HG03565 (cell line): Measurements from ENCODE around the gene SKIDA1.
"Not testable (repeated sequence)": the region's sequence is repeated elsewhere in the genome, so short reads cannot be mapped to it uniquely, and the experiment has no call there.

Experiments used
- ATAC-seq: cut with Tn5 transposase; IDR thresholded peaks from one replicate; pipeline ENCODE4 v1.9.1; 2021; ENCODE audit warnings: mild to moderate bottlenecking, moderate library complexity; ENCODE audit not compliant: unreplicated experiment

The SKIDA1 gene

DNA sequence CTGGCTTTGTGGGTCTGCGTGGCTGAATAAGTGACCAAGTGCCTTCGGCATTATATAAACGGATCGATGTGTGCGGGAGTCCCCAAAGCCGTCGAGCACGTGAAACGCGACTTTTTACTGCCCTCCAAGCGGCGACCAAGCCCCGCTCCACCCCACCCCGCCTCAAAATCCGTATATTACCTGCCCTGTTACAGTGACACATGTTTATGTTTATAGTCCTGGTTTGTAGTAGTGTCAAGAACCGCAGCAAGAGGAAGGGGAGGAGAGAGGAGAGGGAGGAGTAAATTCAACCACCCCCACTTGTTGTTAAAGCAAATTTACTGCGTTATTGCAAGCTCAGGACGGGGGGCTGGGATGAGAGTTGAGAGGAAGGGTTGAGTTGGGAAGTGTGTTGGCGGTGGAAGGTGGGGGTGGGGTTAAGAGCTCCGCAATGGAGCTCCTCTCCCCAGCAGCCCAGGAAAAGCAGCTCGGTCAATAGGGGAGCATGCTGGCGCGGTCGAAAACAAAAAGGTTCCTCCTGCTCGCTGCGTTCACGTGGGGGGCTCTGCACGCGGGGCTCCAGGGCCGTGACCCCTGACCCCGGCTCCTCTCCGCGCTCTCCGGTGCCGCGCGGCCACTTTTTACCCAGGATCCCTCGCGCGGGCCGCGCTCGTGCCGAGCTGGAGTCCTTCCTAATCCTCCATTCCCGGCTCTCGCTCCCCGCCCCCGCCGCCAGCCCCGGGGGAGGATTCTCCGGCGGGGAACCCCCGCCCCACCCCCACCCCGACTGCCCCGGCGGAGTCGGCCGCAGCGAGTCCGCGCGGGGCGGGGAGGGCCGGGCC, at the start of gene SKIDA1:
Gene SKIDA1, minus strand, starts transcription at position 316 of the 821 bp plus-strand sequence. CDS start 7,860 bp downstream, outside the sequence.
- no peak for ATAC-seq

DNA sequence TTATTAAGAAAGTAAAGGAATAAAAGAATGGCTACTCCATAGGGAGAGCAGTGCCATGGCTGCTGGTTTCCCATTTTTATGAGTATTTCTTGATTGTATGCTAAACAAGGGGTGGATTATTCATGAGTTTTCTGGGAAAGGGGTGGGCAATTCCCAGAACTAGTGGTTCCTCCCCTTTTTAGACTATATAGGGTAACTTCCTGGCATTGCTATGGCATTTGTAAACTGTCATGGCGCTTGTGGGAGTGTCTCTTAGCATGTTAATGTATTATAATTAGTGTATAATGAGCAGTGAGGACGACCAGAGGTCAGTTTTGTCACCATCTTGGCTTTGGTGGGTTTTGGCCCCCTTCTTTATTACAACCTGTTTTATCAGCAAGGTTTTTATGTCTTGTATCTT, 49.0 kb upstream of the SKIDA1 start:
- not testable (repeated sequence) for ATAC-seq

DNA sequence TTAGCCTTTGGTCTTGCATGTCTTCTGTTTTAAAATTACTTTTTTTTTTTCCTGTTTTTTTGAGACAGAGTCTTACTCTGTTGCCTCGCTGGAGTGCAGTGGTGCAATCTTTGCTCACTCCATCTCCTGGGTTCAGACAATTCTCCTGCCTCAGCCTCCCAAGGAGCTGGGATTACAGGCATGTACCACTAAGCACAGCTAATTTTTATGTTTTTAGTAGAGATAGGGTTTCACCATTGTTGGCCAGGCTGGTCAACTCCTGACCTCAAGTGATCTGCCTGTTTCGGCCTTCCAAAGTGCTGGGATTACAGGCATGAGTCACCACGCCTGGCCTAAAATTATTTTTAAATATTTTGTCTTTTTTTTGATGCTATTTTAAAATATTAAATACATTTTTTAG, 47.1 kb upstream of the SKIDA1 start:
- no peak for ATAC-seq

DNA sequence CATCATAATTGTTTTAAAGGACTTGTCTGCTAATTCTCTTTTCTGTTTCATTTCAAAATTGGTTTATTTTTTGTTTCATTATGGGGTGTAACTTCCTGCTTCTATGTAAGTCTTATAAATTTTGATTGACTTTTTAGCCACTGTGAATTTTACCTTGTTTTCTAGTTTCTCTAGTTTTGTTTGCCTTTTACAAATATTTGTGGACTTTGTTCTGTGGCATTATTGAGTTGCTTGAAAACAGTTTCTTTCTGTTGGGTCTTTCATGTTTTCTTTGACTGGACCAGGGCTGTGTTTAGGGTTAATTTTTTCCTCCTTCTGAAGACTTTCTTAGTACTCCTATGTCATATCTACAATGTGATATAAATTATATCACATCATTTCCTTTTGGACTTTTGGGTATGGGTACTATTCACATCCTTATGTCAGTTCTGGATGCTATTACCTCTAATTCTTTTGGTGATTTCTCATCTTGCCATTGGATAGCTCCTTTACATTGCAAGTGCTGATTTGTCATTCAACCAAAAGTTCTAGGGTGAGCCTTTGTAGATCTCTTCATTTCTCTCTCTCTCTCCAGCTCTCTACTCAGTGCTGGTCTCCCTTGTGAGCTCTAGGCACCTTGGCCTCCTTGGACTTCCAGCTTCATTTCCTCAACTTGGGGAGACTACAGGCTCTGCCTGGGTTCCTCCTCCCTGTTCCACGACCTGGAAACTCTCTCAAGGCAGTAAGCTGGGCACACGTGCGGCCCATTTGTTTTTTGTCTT, 45.5 kb upstream of the SKIDA1 start:
- ATAC-seq: no peak

DNA sequence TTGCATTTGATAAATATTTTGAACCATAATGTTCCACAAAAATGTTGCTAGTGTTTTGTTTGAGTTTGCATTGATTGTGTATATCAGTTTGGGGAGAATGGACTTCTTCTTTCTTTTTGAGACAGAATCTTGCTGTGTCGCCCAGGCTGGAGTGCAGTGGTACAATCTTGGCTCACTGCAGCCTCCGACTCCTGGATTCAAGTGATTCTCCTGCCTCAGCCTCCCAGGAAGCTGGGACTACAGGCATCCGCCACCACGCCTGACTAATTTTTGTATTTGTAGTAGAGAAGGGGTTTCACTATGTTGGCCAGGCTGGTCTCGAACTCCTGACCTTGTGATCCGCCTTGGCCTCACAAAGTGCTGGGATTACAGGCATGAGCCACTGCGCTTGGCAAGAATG, 33.5 kb upstream of the SKIDA1 start:
- ATAC-seq: not testable (repeated sequence)

DNA sequence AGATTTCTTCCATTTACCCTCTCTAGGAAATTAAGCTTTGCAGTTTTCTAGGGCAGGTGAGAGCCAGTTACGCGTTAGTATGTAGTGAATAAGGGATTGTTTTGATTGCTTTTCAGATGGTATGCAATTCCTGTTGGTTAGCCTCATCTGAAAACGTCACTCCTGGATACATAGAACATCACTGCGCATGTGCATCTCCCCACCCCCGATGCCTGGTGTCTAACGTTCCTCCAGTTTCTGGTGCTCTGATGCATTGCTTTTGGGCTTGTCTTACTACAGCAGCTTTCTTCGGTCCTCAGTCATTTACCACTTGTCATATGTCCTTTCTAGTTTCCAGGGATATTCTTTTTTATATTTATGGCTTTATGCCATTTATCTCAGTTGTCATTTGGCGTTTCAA, 31.0 kb upstream of the SKIDA1 start:
- ATAC-seq: no peak

DNA sequence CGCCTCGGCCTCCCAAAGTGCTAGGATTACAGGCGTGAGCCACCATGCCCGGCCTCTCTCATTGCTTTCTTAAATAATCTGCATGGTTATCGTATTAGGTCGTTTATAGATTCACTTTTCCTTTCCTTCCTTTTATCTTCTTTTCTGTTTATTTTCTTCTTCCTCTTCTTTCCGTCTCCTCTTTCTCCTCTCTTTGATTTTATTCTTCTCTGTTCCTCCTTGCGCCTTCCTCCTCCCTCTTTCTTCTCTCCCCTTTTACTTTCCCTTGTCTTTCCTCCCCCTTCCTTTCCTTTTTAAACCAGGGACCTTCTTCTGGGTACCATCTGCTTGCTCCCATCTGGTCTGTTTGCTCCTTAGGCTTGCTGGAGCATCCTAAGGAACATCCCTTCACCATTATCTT, 27.2 kb upstream of the SKIDA1 start:
- ATAC-seq: no peak

DNA sequence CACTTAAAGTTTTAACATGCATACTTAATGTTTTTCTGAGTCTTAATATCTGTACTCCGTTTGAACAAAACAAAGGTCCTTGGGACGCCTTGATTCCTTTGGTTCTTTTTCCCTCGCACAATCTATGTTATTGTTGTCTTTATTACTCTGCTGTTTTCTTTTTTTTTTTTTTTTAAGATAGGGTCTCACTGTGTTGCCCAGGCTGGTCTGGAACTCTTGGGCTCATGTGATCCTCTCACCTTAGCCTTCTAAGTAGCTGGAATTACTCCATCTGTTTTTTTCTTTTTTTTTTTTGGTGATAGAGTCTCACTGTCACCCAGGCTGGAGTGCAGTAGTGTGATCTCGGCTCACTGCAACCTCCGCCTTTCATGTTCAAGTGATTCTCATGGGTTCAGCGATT, 21.8 kb upstream of the SKIDA1 start:
- ATAC-seq: no peak

DNA sequence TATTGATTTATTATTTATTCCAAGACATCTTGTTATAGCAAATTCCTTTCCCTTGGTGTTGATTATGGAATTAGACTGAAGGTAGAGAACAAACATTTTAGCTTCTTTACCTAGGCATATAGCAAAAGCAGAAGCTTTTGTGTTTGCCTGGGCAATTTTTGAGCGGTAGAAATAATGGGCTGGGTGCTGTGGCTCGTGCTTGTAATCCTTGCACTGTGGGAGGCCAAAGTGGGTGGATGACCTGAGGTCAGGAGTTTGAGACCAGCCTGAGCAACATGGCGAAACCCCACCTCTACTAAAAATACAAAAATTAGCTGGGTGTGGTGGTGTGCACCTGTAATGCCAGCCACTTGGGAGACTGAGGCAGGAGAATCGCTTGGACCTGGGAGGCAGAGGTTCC, 15.2 kb upstream of the SKIDA1 start:
- ATAC-seq: not testable (repeated sequence)

DNA sequence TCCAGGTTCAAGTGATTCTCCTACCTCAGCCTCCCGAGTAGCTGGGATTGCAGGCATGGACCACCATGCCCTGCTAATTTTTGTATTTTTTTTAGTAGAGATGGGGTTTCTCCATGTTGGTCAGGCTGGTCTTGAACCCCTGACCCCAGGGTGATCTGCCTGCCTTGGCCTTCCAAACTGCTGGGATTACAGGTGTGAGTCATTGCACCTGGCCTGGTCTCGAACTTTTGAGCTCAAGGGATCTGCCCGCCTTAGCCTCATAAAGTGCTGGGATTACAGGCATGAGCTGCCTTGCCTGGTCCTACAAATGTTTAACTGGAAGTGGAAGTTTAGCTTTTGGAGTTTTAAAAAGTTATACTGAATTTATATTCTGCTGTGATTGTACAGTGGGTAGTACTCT, 11.4 kb upstream of the SKIDA1 start:
- no peak for ATAC-seq

DNA sequence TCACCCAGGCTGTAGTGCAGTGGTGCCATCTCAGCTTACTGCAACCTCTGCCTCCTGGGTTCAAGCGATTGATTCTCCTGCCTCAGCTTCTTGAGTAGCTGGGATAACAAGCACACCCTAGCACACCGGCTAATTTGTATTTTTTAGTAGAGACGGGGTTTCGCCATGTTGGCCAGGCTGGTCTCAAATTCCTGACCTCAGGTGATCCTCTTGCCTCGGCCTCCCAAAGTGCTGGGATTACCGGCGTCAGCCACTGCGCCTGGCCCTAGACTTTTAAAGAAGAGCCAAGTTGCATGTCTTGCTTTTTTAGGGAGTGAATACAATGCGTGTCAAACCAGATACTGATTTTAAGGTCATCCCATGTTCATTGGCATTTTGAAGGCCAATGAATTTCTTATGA, 10.5 kb upstream of the SKIDA1 start:
- ATAC-seq: not testable (repeated sequence)

DNA sequence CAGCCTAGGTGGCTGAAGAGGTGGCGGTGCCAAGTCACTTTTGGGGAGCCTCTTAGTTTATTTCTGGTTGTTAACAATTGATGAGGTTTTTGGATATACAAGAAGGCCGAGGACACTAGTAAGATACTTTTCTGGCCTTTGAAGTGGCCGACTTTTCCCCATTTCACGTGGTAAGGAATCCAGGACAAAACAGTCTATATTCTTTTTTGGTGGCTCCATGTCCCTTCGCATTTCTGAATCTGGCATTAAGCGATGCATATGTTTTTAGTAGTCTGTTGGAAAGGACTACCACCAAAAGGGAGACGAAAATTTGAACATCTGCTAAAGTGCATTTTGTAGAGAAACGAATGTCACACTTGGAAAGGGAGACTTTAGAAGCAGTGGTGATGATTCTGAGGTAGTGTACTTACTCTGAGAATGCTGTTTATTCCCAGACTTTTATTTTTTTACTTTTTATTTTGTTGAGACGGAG, 10.0 kb upstream of the SKIDA1 start:
- no peak for ATAC-seq

DNA sequence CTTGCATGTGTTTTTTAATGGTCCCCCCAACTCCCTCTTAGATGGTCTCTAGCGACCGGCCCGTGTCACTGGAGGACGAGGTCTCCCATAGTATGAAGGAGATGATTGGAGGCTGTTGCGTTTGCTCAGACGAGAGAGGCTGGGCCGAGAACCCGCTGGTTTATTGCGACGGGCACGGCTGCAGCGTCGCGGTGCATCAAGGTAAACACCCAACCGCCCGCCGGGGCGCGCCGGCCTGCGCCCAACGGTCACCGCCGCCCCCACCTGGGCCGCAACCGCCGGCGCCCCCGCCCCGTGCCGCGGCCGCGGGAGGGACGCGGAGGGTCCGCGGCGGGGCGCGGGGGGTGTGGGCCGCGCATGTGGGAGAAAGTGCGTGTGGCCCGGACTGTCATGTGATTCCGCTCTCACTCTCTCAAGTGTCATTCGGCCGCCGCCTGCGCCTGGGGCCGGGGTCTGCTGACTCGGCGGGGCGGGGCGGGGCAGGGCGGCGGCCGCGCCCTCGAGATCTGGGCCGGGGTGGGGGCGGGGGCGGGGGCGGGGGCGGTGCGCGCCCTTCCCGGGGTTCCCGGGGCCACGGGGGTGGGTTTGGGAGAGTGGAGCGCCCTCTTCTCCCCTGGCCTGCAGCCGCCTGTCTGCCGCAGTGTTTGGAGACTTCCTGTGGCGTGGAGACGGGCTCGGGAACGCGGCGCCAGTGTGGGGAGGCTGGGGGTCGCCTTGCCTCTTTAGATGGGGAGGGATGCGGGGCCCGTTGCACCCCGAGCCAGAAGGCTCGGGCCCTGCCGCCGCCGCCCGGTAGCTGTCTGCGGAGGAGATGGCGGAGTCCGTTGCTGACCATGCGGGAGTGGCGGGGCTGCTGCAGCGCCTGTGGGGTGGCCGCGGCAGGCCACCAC, 9.4 kb upstream of the SKIDA1 start:
- no peak for ATAC-seq

DNA sequence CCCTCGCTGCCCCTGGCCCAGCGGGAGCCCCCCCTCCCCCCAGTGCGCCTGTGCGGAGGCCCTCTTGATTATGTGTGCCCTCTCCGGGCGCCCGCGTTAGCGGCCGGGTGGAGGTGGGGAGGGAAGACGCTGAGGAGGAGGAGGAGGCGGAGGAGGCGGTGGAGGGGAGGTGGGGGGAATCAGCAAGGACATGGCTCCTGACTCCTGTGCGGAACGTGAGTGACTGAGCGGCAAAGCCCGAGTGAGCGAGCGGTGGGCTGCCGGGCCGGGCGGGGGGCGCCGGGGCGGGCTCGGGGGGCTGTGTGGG, 8.8 kb upstream of the SKIDA1 start:
- ATAC-seq: no peak

DNA sequence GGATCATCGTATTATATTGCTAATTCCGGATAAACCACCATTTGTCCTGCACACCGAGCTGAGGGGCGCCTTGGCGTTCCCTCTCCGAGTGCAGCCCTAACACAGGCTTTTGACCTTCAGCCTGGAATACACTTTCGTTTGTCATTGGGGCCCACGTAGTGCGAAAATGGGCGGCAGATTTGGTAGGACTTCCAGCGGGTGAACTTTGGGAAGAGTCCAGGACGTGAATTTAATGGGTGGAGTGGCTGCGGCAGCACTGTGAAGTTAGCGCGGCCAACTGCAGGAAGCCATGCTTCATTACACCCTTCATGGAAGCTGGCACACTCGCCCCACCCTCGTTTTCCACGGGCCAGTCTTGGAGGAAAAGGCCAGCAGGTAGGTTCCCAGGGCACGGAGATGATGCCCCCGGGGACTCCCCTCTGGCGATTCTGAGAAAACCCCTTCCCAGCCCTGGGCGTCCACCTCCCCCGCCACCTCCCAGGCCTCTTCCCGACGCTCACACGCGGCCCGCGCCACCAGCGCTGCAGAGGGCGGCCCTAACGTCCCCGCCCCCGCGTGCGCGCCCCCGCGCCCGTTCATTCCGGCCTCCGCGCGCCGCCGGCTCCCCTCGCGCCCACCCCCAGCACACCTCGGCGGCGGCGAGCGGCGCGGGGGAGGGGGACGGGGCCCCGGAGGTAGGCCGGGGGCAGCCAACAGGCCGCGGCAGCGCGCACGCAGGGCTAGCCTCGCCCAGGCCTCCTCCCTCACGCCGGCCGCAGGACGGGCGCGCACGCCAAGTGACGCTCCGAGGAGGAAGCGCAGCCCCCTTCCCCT, 8.2 kb upstream of the SKIDA1 start, which contains the start of gene MLLT10:
Gene MLLT10, plus strand, starts transcription at position 766 of the 813 bp plus-strand sequence. CDS start 413 bp downstream, outside the sequence.
- peak; percentile 85 for ATAC-seq

DNA sequence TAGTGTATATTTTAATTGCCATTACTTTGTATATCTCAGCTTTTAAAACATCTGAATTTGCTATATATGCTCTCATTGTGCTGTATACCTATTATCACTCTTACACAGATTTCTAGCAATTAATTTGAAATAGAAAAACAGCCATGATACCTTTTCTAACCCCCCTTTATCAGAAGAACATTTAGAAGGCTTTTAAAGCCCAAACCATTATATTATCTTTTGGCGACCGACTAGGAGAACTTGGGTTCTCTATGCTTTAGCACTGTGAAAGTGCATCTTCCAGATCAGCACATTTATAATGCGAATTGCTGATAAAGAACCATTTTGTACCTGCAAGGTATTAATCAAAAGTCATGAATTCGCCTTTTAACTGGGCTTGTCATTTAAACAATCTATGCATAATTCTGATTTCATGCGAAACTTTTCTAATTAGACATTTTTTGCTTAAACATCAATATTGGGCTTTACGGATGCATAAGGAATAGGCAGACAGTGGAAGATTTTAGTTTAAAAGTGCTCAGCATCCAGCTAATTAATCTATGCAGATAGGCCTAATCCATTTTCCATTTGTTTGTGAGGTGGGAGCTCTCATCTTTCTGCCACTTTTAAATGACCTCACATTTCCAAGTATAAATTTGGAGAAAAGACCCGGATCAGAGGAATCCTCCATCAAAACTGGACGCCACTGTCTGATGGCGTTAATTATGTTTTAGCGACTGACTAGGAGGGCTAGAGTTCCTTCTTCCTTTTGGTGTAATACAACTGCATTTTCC, 7.4 kb upstream of the SKIDA1 start:
- no peak for ATAC-seq

DNA sequence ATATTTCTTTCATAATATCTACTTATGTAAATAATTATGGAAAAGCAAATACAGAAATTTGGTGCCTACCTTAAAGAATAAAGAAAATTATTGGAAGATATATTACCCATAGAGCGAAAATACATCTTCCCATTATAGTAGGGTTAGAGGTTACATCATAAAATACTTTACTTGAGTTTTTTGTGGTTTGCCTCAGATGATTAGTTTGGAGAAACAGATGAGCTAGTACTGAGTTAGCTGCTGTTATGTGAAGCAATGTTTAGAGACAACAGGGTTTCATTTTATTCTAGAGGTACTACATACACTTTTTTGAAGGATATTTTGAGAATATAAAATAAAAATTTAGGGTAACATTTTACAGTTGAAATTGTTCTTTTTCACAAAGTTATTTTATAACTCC, 5.7 kb upstream of the SKIDA1 start:
- ATAC-seq: no peak

DNA sequence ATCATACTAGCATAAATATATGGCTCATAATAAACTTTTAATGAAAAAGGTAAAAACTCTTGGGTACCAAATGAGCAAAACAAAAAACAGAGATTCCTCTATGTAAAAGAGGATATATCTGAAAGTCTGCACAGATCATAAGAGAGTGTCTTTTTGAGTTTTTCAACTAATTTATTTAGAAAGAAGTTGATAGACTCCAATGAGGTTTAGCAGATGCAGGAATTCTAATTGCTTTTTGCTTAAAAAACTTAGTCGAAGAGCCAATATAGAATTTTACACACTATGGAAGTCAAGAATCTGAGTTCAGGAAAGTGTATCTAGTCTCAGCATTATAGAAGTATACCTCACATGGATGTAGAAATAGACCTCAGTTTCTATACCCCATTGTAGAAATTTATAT, 5.2 kb upstream of the SKIDA1 start:
- ATAC-seq: no peak

DNA sequence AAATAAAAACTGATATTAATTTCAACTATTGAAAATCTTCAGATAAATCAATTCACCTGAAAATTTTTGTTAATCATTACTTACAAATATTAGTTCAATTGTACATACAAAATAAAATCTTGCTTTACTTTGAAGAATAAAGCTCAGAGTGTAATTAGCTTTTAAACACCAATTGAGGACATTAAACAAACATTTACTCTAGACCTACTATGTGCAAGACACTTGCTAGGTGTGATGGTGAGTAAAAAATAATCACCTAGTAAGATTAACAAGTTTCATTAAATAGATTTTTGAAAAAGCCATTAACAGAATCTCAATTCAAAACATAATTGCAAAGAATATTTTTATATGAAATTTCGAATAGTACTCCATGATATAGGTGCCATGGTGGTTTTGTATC, 4.7 kb upstream of the SKIDA1 start:
- ATAC-seq: no peak
